ENCODE measurements around the gene SP2.

Gene SP2

GRCh38 chr17:47872019-47872650, 23.9 kb upstream of the SP2 start:
- Histone ChIP-seq H3K36me3 (ENCODE audit: control insufficient read depth, insufficient read depth, low read length) (no peaks in the 10 kb centered on the region), H4K5ac (ENCODE audit: low read length) (no peak overlapping the region), H2BK120ac (ENCODE audit: low read depth, low read length) (no peak overlapping the region), H4K8ac (ENCODE audit: low read depth, low read length) (no peak overlapping the region), H3K56ac (ENCODE audit: low read length) (peak overlapping the region; percentile 88), H3K23ac (ENCODE audit: low read length) (peak overlapping the region; percentile 70), H3K27ac (ENCODE audit: low read depth, low read length) (peak overlapping the region; percentile 20), H3K4me3 (ENCODE audit: low read length) (peak overlapping the region; percentile 12), H2AK5ac (ENCODE audit: low read length) (no peak overlapping the region), H3K4ac (ENCODE audit: low read depth, low read length) (peak overlapping the region; percentile 85), H3K27me3 (ENCODE audit: insufficient read depth, low read length, poor library complexity) (no peaks in the 10 kb centered on the region), H3K9ac (ENCODE audit: low read length) (peak overlapping the region; percentile 62), H3K79me2 (ENCODE audit: control insufficient read depth, insufficient read depth, low read length) (no peaks in the 10 kb centered on the region), H3K4me1 (ENCODE audit: control insufficient read depth, low read depth, low read length) (peaks cover 26% of the 10 kb centered on the region), H2BK5ac (ENCODE audit: low read length) (no peak overlapping the region), H3K18ac (ENCODE audit: low read length) (peak overlapping the region; percentile 60), H2BK15ac (replicated peaks; ENCODE audit: low read depth) (no peak overlapping the region), H3K79me1 (ENCODE audit: low read length) (no peaks in the 10 kb centered on the region), H3K4me2 (ENCODE audit: low read length) (peak overlapping the region; percentile 73)
- no CpG with 5 or more reads among the region's 29 CpGs for WGBS (ENCODE audit: extremely low coverage, insufficient coverage, low lambda C conversion rate)
- peak; percentile 46 for DNase-seq

GRCh38 chr17:47872651-47873161, 23.3 kb upstream of the SP2 start:
- H3K36me3 ChIP-seq (ENCODE audit: control insufficient read depth, insufficient read depth, low read length): no peaks in the 10 kb centered on the region
- no peaks in the 10 kb centered on the region for H3K27me3 ChIP-seq (ENCODE audit: insufficient read depth, low read length, poor library complexity)
- H3K56ac ChIP-seq (ENCODE audit: low read length): peak overlapping the region; percentile 88
- H3K79me1 ChIP-seq (ENCODE audit: low read length): no peaks in the 10 kb centered on the region
- H3K9ac ChIP-seq (ENCODE audit: low read length): peak overlapping the region; percentile 62
- no peak overlapping the region for H4K5ac ChIP-seq (ENCODE audit: low read length)
- no peak overlapping the region for H2AK5ac ChIP-seq (ENCODE audit: low read length)
- H2BK15ac ChIP-seq (replicated peaks; ENCODE audit: low read depth): peak overlapping the region; percentile 3
- peak overlapping the region; percentile 12 for H3K4me3 ChIP-seq (ENCODE audit: low read length)
- peak overlapping the region; percentile 73 for H3K4me2 ChIP-seq (ENCODE audit: low read length)
- H3K23ac ChIP-seq (ENCODE audit: low read length): peak overlapping the region; percentile 70
- H2BK120ac ChIP-seq (ENCODE audit: low read depth, low read length): no peak overlapping the region
- no peak overlapping the region for H2BK5ac ChIP-seq (ENCODE audit: low read length)
- H3K4ac ChIP-seq (ENCODE audit: low read depth, low read length): peak overlapping the region; percentile 85
- peaks cover 26% of the 10 kb centered on the region for H3K4me1 ChIP-seq (ENCODE audit: control insufficient read depth, low read depth, low read length)
- H4K8ac ChIP-seq (ENCODE audit: low read depth, low read length): no peak overlapping the region
- no CpG with 5 or more reads among the region's 15 CpGs for WGBS (ENCODE audit: extremely low coverage, insufficient coverage, low lambda C conversion rate)
- H3K79me2 ChIP-seq (ENCODE audit: control insufficient read depth, insufficient read depth, low read length): no peaks in the 10 kb centered on the region
- H3K27ac ChIP-seq (ENCODE audit: low read depth, low read length): peak overlapping the region; percentile 20
- DNase-seq: peak; percentile 69
- H3K18ac ChIP-seq (ENCODE audit: low read length): peak overlapping the region; percentile 60

- no peak overlapping the region for H3K4me3 ChIP-seq (ENCODE audit: low read length)
- H3K23ac ChIP-seq (ENCODE audit: low read length): peak overlapping the region; percentile 68
- H3K27me3 ChIP-seq (ENCODE audit: insufficient read depth, low read length, poor library complexity): no peaks in the 10 kb centered on the region
- peak overlapping the region; percentile 20 for H3K27ac ChIP-seq (ENCODE audit: low read depth, low read length)
- peak overlapping the region; percentile 9 for H3K56ac ChIP-seq (ENCODE audit: low read length)
- WGBS (ENCODE audit: extremely low coverage, insufficient coverage, low lambda C conversion rate): no CpG with 5 or more reads among the region's 4 CpGs
- peak overlapping the region; percentile 60 for H4K5ac ChIP-seq (ENCODE audit: low read length)
- no peak overlapping the region for H2BK5ac ChIP-seq (ENCODE audit: low read length)
- H3K4me2 ChIP-seq (ENCODE audit: low read length): no peak overlapping the region
- no peak for DNase-seq
- H3K79me1 ChIP-seq (ENCODE audit: low read length): no peaks in the 10 kb centered on the region
- H3K36me3 ChIP-seq (ENCODE audit: control insufficient read depth, insufficient read depth, low read length): no peaks in the 10 kb centered on the region
- H3K18ac ChIP-seq (ENCODE audit: low read length): no peak overlapping the region
- no peak overlapping the region for H3K4ac ChIP-seq (ENCODE audit: low read depth, low read length)
- no peak overlapping the region for H4K8ac ChIP-seq (ENCODE audit: low read depth, low read length)
- no peaks in the 10 kb centered on the region for H3K79me2 ChIP-seq (ENCODE audit: control insufficient read depth, insufficient read depth, low read length)
- no peak overlapping the region for H2BK120ac ChIP-seq (ENCODE audit: low read depth, low read length)
- peak overlapping the region; percentile 56 for H2AK5ac ChIP-seq (ENCODE audit: low read length)
- peak overlapping the region; percentile 14 for H3K9ac ChIP-seq (ENCODE audit: low read length)
- H3K4me1 ChIP-seq (ENCODE audit: control insufficient read depth, low read depth, low read length): peaks cover 29% of the 10 kb centered on the region
- H2BK15ac ChIP-seq (replicated peaks; ENCODE audit: low read depth): no peak overlapping the region
Observed at GRCh38 chr17:47873200-47874090, 22.6 kb upstream of the SP2 start.

- peak overlapping the region; percentile 37 for H3K23ac ChIP-seq (ENCODE audit: low read length)
- H3K27me3 ChIP-seq (ENCODE audit: insufficient read depth, low read length, poor library complexity): no peaks in the 10 kb centered on the region
- no peaks in the 10 kb centered on the region for H3K79me2 ChIP-seq (ENCODE audit: control insufficient read depth, insufficient read depth, low read length)
- H2BK5ac ChIP-seq (ENCODE audit: low read length): no peak overlapping the region
- no peak overlapping the region for H3K4ac ChIP-seq (ENCODE audit: low read depth, low read length)
- no peaks in the 10 kb centered on the region for H3K36me3 ChIP-seq (ENCODE audit: control insufficient read depth, insufficient read depth, low read length)
- H4K5ac ChIP-seq (ENCODE audit: low read length): no peak overlapping the region
- no peak overlapping the region for H2BK15ac ChIP-seq (replicated peaks; ENCODE audit: low read depth)
- WGBS (ENCODE audit: extremely low coverage, insufficient coverage, low lambda C conversion rate): no CpG with 5 or more reads among the region's 11 CpGs
- no peak for DNase-seq
- H3K9ac ChIP-seq (ENCODE audit: low read length): no peak overlapping the region
- no peaks in the 10 kb centered on the region for H3K79me1 ChIP-seq (ENCODE audit: low read length)
- no peak overlapping the region for H3K18ac ChIP-seq (ENCODE audit: low read length)
- no peak overlapping the region for H2BK120ac ChIP-seq (ENCODE audit: low read depth, low read length)
- no peak overlapping the region for H3K4me3 ChIP-seq (ENCODE audit: low read length)
- H3K4me2 ChIP-seq (ENCODE audit: low read length): no peak overlapping the region
- H3K56ac ChIP-seq (ENCODE audit: low read length): peak overlapping the region; percentile 20
- H4K8ac ChIP-seq (ENCODE audit: low read depth, low read length): no peak overlapping the region
- no peak overlapping the region for H3K27ac ChIP-seq (ENCODE audit: low read depth, low read length)
- peaks cover 22% of the 10 kb centered on the region for H3K4me1 ChIP-seq (ENCODE audit: control insufficient read depth, low read depth, low read length)
- H2AK5ac ChIP-seq (ENCODE audit: low read length): peak overlapping the region; percentile 11
Observed at GRCh38 chr17:47875011-47875985, 20.7 kb upstream of the SP2 start.

- no peak overlapping the region for H3K56ac ChIP-seq (ENCODE audit: low read length)
- no peak overlapping the region for H3K4ac ChIP-seq (ENCODE audit: low read depth, low read length)
- H3K79me2 ChIP-seq (ENCODE audit: control insufficient read depth, insufficient read depth, low read length): no peaks in the 10 kb centered on the region
- H4K5ac ChIP-seq (ENCODE audit: low read length): no peak overlapping the region
- no peak overlapping the region for H2AK5ac ChIP-seq (ENCODE audit: low read length)
- no peak for DNase-seq
- WGBS (ENCODE audit: extremely low coverage, insufficient coverage, low lambda C conversion rate): no CpG with 5 or more reads among the region's 9 CpGs
- no peaks in the 10 kb centered on the region for H3K79me1 ChIP-seq (ENCODE audit: low read length)
- peaks cover 19% of the 10 kb centered on the region for H3K4me1 ChIP-seq (ENCODE audit: control insufficient read depth, low read depth, low read length)
- H3K23ac ChIP-seq (ENCODE audit: low read length): no peak overlapping the region
- no peak overlapping the region for H2BK15ac ChIP-seq (replicated peaks; ENCODE audit: low read depth)
- H3K36me3 ChIP-seq (ENCODE audit: control insufficient read depth, insufficient read depth, low read length): no peaks in the 10 kb centered on the region
- H3K9ac ChIP-seq (ENCODE audit: low read length): no peak overlapping the region
- H3K27me3 ChIP-seq (ENCODE audit: insufficient read depth, low read length, poor library complexity): no peaks in the 10 kb centered on the region
- H2BK120ac ChIP-seq (ENCODE audit: low read depth, low read length): no peak overlapping the region
- no peak overlapping the region for H3K4me3 ChIP-seq (ENCODE audit: low read length)
- H3K27ac ChIP-seq (ENCODE audit: low read depth, low read length): no peak overlapping the region
- H2BK5ac ChIP-seq (ENCODE audit: low read length): no peak overlapping the region
- no peak overlapping the region for H4K8ac ChIP-seq (ENCODE audit: low read depth, low read length)
- no peak overlapping the region for H3K4me2 ChIP-seq (ENCODE audit: low read length)
- no peak overlapping the region for H3K18ac ChIP-seq (ENCODE audit: low read length)
Observed at GRCh38 chr17:47877368-47878034, 18.5 kb upstream of the SP2 start.

Measured in mesendoderm (in vitro differentiated cells).